ENCODE data around the gene CNTNAP5.

DNA sequence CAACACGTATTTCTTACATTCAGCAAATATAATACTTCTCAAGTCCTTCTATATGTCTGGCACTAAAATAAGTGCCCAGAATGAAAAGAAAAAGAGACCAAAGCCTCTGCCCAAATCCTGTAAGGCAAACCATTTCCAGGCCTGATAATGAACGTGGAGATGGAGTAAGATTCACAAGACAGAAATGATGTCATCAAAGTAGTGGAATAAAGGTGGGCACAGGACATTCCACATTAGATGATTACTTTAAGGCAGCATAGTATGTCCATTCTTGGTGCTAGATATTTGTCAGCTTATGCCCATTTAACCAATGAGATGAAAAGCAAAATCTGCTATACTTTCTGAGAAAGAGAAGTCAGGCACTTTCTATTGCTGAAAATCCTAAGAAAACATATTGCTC, 38.5 kb downstream of the CNTNAP5 start:
- TF ChIP-seq, protein P1, sequence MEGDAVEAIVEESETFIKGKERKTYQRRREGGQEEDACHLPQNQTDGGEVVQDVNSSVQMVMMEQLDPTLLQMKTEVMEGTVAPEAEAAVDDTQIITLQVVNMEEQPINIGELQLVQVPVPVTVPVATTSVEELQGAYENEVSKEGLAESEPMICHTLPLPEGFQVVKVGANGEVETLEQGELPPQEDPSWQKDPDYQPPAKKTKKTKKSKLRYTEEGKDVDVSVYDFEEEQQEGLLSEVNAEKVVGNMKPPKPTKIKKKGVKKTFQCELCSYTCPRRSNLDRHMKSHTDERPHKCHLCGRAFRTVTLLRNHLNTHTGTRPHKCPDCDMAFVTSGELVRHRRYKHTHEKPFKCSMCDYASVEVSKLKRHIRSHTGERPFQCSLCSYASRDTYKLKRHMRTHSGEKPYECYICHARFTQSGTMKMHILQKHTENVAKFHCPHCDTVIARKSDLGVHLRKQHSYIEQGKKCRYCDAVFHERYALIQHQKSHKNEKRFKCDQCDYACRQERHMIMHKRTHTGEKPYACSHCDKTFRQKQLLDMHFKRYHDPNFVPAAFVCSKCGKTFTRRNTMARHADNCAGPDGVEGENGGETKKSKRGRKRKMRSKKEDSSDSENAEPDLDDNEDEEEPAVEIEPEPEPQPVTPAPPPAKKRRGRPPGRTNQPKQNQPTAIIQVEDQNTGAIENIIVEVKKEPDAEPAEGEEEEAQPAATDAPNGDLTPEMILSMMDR (IDR thresholded peaks at IDR 0.05), result no peak
- no peak for TF ChIP-seq EZH2 (IDR thresholded peaks at IDR 0.05; ENCODE audit: borderline replicate concordance, insufficient read depth, low read depth, low read length, poor library complexity, severe bottlenecking)
